ENCODE results near the gene MDFIC.
A peak's percentile ranks its signal among the peaks of the same experiment; 100 is the strongest.
"Not testable (repeated sequence)": the region's sequence is repeated elsewhere in the genome, so short reads cannot be mapped to it uniquely, and the experiment has no call there.

MDFIC gene

GRCh38 chr7:114922026-114922651 lies at the start of gene MDFIC:
MDFIC (plus strand) TSS chr7:114922094; CDS start chr7:114923034, 940 bp downstream.
- peak; percentile 35 to 52 for DNase-seq

GRCh38 chr7:114874170-114874569 lies 47.7 kb upstream of the MDFIC start:
- DNase-seq: no peak

- DNase-seq: no peak
Measured at GRCh38 chr7:114875186-114875585, 46.7 kb upstream of the MDFIC start.

- DNase-seq: no peak
Measured at GRCh38 chr7:114879554-114879953, 42.3 kb upstream of the MDFIC start.

GRCh38 chr7:114885836-114886235 lies 36.1 kb upstream of the MDFIC start:
- no peak for DNase-seq

GRCh38 chr7:114886241-114886640 lies 35.7 kb upstream of the MDFIC start:
- DNase-seq: no peak

- DNase-seq: not testable (repeated sequence)
Measured at GRCh38 chr7:114889116-114889515, 32.8 kb upstream of the MDFIC start.

- DNase-seq: no peak
Measured at GRCh38 chr7:114889646-114890285, 32.1 kb upstream of the MDFIC start.

GRCh38 chr7:114890561-114890960 lies 31.3 kb upstream of the MDFIC start:
- no peak for DNase-seq

- no peak for DNase-seq
Measured at GRCh38 chr7:114900127-114900526, 21.8 kb upstream of the MDFIC start.

GRCh38 chr7:114901771-114902170 lies 20.1 kb upstream of the MDFIC start:
- DNase-seq: no peak

GRCh38 chr7:114903131-114903530 lies 18.8 kb upstream of the MDFIC start:
- no peak for DNase-seq

- DNase-seq: no peak
Measured at GRCh38 chr7:114910787-114911186, 11.1 kb upstream of the MDFIC start.

- DNase-seq: no peak
Measured at GRCh38 chr7:114911411-114911810, 10.5 kb upstream of the MDFIC start.

GRCh38 chr7:114916261-114916892 lies 5.5 kb upstream of the MDFIC start:
- no peak for DNase-seq

- DNase-seq: no peak
Measured at GRCh38 chr7:114917211-114917839, 4.6 kb upstream of the MDFIC start.

GRCh38 chr7:114919587-114919986 lies 2.3 kb upstream of the MDFIC start:
- no peak for DNase-seq

GRCh38 chr7:114921631-114922025 lies 266 bp upstream of the MDFIC start:
- no peak for DNase-seq

- peak in 1 of 2 experiments; percentile 23 for DNase-seq
Measured at GRCh38 chr7:114922652-114923402, 933 bp downstream of the MDFIC start.

GRCh38 chr7:114923403-114923713 lies 1.5 kb downstream of the MDFIC start:
- DNase-seq: no peak

- no peak for DNase-seq
Measured at GRCh38 chr7:114924038-114924712, 2.3 kb downstream of the MDFIC start.

- no peak for DNase-seq
Measured at GRCh38 chr7:114925434-114925833, 3.5 kb downstream of the MDFIC start.

- DNase-seq: no peak
Measured at GRCh38 chr7:114928060-114928459, 6.2 kb downstream of the MDFIC start.

All from NCI-H2081 (cell line).